H9 (cell line): ENCODE results near the gene KLB. TPM values are rescaled to one million over a fixed set of nuclear protein-coding genes. Genes with fewer than 3 reads are reported as not detected.
A peak's percentile ranks its signal among the peaks of the same experiment; 100 is the strongest.

Experiments
- DNase-seq: peaks from one replicate; pipeline ENCODE4 v3.0.0-alpha.2; 2017
- H2AFZ ChIP-seq: one replicate; pipeline ENCODE4 v1.6.1; 2013; ENCODE audit warnings: mild to moderate bottlenecking, low read length, control low read depth, moderate library complexity
- H2AK5ac ChIP-seq: 2 replicates; pipeline ENCODE4 v1.6.1; 2013; ENCODE audit warnings: low read length, control low read depth, mixed read lengths; ENCODE audit not compliant: insufficient read length
- H2BK120ac ChIP-seq: one replicate; pipeline ENCODE4 v1.6.1; 2013; ENCODE audit warnings: low read depth, mild to moderate bottlenecking, low read length, control low read depth, inconsistent platforms; ENCODE audit not compliant: poor library complexity, severe bottlenecking
- H2BK12ac ChIP-seq: 2 replicates; pipeline ENCODE4 v1.6.1; 2013; ENCODE audit warnings: low read length, control low read depth, mixed read lengths, low read depth; ENCODE audit not compliant: insufficient read length
- H2BK15ac ChIP-seq: 2 replicates; pipeline ENCODE4 v1.6.1; 2013; ENCODE audit warnings: low read depth, low read length, control low read depth
- H2BK20ac ChIP-seq: one replicate; pipeline ENCODE4 v1.6.1; 2013; ENCODE audit warnings: low read depth, mild to moderate bottlenecking, low read length, control low read depth, inconsistent platforms; ENCODE audit not compliant: poor library complexity, severe bottlenecking
- H2BK5ac ChIP-seq: 2 replicates; pipeline ENCODE4 v1.6.1; 2013; ENCODE audit warnings: low read length, control low read depth, mixed read lengths; ENCODE audit not compliant: insufficient read length
- H3K14ac ChIP-seq: 2 replicates; pipeline ENCODE4 v1.6.1; 2013; ENCODE audit warnings: low read length, control low read depth; ENCODE audit not compliant: insufficient read depth
- H3K18ac ChIP-seq: 2 replicates; pipeline ENCODE4 v1.6.1; 2013; ENCODE audit warnings: low read depth, mild to moderate bottlenecking, mixed read lengths, low read length, control low read depth; ENCODE audit not compliant: insufficient read length
- H3K23ac ChIP-seq: 2 replicates; pipeline ENCODE4 v1.6.1; 2013; ENCODE audit warnings: low read length, control low read depth, mixed read lengths, low read depth; ENCODE audit not compliant: insufficient read length
- H3K23me2 ChIP-seq: 2 replicates; pipeline ENCODE4 v1.6.1; 2013; ENCODE audit warnings: low read depth, mild to moderate bottlenecking, mixed read lengths, low read length, control low read depth; ENCODE audit not compliant: insufficient read length, poor library complexity, severe bottlenecking
- H3K27ac ChIP-seq: 2 replicates; pipeline ENCODE4 v1.5.1; 2013; ENCODE audit warnings: low read length, control low read depth, mixed read lengths, low read depth; ENCODE audit not compliant: insufficient read length
- H3K27me3 ChIP-seq: 2 replicates; pipeline ENCODE4 v1.6.1; 2013; ENCODE audit warnings: low read length, control low read depth, inconsistent platforms; ENCODE audit not compliant: insufficient read depth
- H3K4ac ChIP-seq: 2 replicates; pipeline ENCODE4 v1.6.1; 2013; ENCODE audit warnings: low read depth, mild to moderate bottlenecking, control low read depth, inconsistent platforms, low read length, moderate library complexity
- H3K4me1 ChIP-seq: 2 replicates; pipeline ENCODE4 v1.6.1; 2013; ENCODE audit warnings: low read length, control low read depth, inconsistent platforms; ENCODE audit not compliant: insufficient read depth
- H3K4me2 ChIP-seq: 2 replicates; pipeline ENCODE4 v1.6.1; 2013; ENCODE audit warnings: low read length, control low read depth, mixed read lengths; ENCODE audit not compliant: insufficient read length, insufficient read depth
- H3K56ac ChIP-seq: 2 replicates; pipeline ENCODE4 v1.6.1; 2013; ENCODE audit warnings: low read depth, mild to moderate bottlenecking, mixed read lengths, low read length, control low read depth; ENCODE audit not compliant: insufficient read length
- H3K79me1 ChIP-seq: 2 replicates; pipeline ENCODE4 v1.6.1; 2013; ENCODE audit warnings: low read depth, mild to moderate bottlenecking, moderate library complexity, low read length, control low read depth, inconsistent platforms; ENCODE audit not compliant: insufficient read depth, poor library complexity, severe bottlenecking
- H3K79me2 ChIP-seq: 2 replicates; pipeline ENCODE4 v1.6.1; 2013; ENCODE audit warnings: low read length, control low read depth, inconsistent platforms; ENCODE audit not compliant: insufficient read depth
- H3K9ac ChIP-seq: 2 replicates; pipeline ENCODE4 v1.6.1; 2013; ENCODE audit warnings: low read length, control low read depth, mixed read lengths; ENCODE audit not compliant: insufficient read length; ENCODE audit errors: extremely low read depth
- H3K9me3 ChIP-seq: one replicate; pipeline ENCODE4 v1.6.1; 2013; ENCODE audit warnings: low read depth, low read length, inconsistent platforms; ENCODE audit not compliant: control insufficient read depth
- H3T11ph ChIP-seq: one replicate; pipeline ENCODE4 v1.6.1; 2013; ENCODE audit warnings: mild to moderate bottlenecking, low read length, control low read depth, inconsistent platforms
- H4K20me1 ChIP-seq: one replicate; pipeline ENCODE4 v1.6.1; 2013; ENCODE audit not compliant: control insufficient read depth, insufficient read length, insufficient read depth
- H4K5ac ChIP-seq: 2 replicates; pipeline ENCODE4 v1.6.1; 2013; ENCODE audit warnings: low read depth, mild to moderate bottlenecking, mixed read lengths, low read length, control low read depth; ENCODE audit not compliant: insufficient read length
- H4K8ac ChIP-seq: replicated peaks from 2 replicates; pipeline ENCODE4 v1.6.1; 2013; ENCODE audit warnings: low read length, control low read depth, mixed read lengths, low read depth; ENCODE audit not compliant: insufficient read length
- H4K91ac ChIP-seq: 2 replicates; pipeline ENCODE4 v1.6.1; 2013; ENCODE audit warnings: low read depth, mild to moderate bottlenecking, moderate library complexity, mixed read lengths, low read length, control low read depth; ENCODE audit not compliant: insufficient read length
- H3K27ac Mint-ChIP-seq, 3 experiments: 2 replicates in 2 of 3; 3 replicates in 1 of 3; pipeline ENCODE4 v1.8.0; 2020 to 2021; ENCODE audit warnings: mixed read lengths in 3 of 3, mild to moderate bottlenecking in 1 of 3, moderate library complexity in 1 of 3
- H3K27me3 Mint-ChIP-seq: 2 replicates; pipeline ENCODE4 v1.8.0; 2021; ENCODE audit warnings: low read depth, mild to moderate bottlenecking, moderate library complexity, mixed read lengths
- H3K36me3 Mint-ChIP-seq, 3 experiments: 2 replicates in 2 of 3; 3 replicates in 1 of 3; pipeline ENCODE4 v1.8.0; 2020 to 2021; ENCODE audit warnings: low read depth in 3 of 3, mixed read lengths in 3 of 3; ENCODE audit not compliant: insufficient read depth in 1 of 3
- H3K4me1 Mint-ChIP-seq, 2 experiments: 2 replicates each; pipeline ENCODE4 v1.8.0; 2020; ENCODE audit warnings: mixed read lengths in 2 of 2
- H3K4me3 Mint-ChIP-seq, 2 experiments: 2 replicates in 1 of 2; 3 replicates in 1 of 2; pipeline ENCODE4 v1.8.0; 2020 to 2021; ENCODE audit warnings: mild to moderate bottlenecking in 2 of 2, mixed read lengths in 2 of 2, moderate library complexity in 1 of 2
- H3K9me3 Mint-ChIP-seq, 2 experiments: 2 replicates in 1 of 2; 3 replicates in 1 of 2; pipeline ENCODE4 v1.8.0; 2020; ENCODE audit warnings: mild to moderate bottlenecking in 2 of 2, mixed read lengths in 2 of 2, moderate library complexity in 1 of 2
- CTCF ChIP-seq: fragments of 200-600 bp; sonication (generic); conservative IDR thresholded peaks from 3 replicates; pipeline ENCODE4 v1.8.0; 2021; ENCODE audit warnings: antibody characterized with exemption, mild to moderate bottlenecking
- WGBS: extraction: QIAGEN DNeasy Blood & Tissue Kit; methylation state at CpG from one replicate; pipeline ENCODE4 v1.1.7; 2013; ENCODE audit warnings: missing lambda C conversion rate, low lambda C conversion rate, mixed read lengths; ENCODE audit not compliant: insufficient read length; ENCODE audit errors: extremely low coverage; 5-methylcytosine and 5-hydroxymethylcytosine counted together
- total RNA-seq: library from RNA; stranded (reverse); gene quantifications from 2 replicates; pipeline ENCODE4 v1.2.1, GENCODE V29; 2021

Gene KLB
- total RNA-seq, 1 experiment from 2014 or later: 0.07 TPM

DNA sequence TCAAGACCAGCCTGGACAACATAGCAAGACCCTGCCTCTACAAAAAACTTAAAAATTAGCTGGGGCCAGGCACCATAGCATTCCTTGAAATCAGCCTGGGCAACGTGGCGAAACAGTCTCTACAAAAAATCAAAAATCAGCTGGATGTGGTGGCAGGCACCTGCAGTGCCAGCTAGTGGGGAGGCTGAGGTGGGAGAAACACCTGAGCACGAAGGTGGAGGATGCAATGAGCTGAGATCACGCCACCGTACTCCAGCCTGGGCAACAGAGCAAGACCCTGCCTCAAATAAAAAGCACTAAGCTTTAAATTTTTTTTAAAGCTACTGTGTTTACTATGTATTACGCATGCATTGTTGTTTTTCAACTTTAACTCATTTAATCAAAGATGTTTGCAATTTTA, 48.8 kb downstream of the KLB start:
- Histone ChIP-seq H3K14ac (no peak overlapping the region), H3K4me2 (no peak overlapping the region), H3T11ph (no peak overlapping the region), H4K8ac (no peak overlapping the region), H3K56ac (no peak overlapping the region), H3K4me1 (peaks cover 2% of the 10 kb centered on the region; the same call in 1 of the 2 replicates), H2BK20ac (no peak overlapping the region), H4K5ac (no peak overlapping the region), H4K91ac (no peak overlapping the region), H3K23me2 (no peaks in the 10 kb centered on the region), H2AFZ (no peak overlapping the region), H3K9me3 (no peaks in the 10 kb centered on the region), H2BK120ac (no peak overlapping the region), H2BK12ac (no peak overlapping the region), H3K27me3 (no peaks in the 10 kb centered on the region), H3K4ac (no peak overlapping the region), H4K20me1 (no peaks in the 10 kb centered on the region), H3K27ac (no peak overlapping the region), H3K9ac (no peak overlapping the region), H2AK5ac (no peak overlapping the region), H3K23ac (no peak overlapping the region), H3K79me2 (peaks cover 14% of the 10 kb centered on the region), H2BK5ac (no peak overlapping the region), H3K18ac (no peak overlapping the region), H3K79me1 (peaks cover 6% of the 10 kb centered on the region), H2BK15ac (no peak overlapping the region)
- Mint-ChIP-seq H3K4me3 (peak overlapping the region; percentile 55 to 99; a peak in 2 of 5 replicates), H3K36me3 (peaks cover 59 to 81% (median 71%) of the 10 kb centered on the region in 3 experiments), H3K4me1 (peaks cover 16 to 21% of the 10 kb centered on the region in 2 experiments), H3K27ac (0 out of 7 replicates have a peak overlapping the region, but pooled peaks of 1 of the 3 experiments have one; percentile 63), H3K27me3 (no peaks in the 10 kb centered on the region), H3K9me3 (no peaks in the 10 kb centered on the region; a peak in 1 of 5 replicates)
- WGBS: no CpG with 5 or more reads among the region's 6 CpGs
- DNase-seq: no peak
- no peak for TF ChIP-seq CTCF
